Testis (tissue), 3 donors: Measurements from ENCODE around the gene AGR3. TPM values are rescaled to one million over a fixed set of nuclear protein-coding genes. Genes with fewer than 3 reads are reported as not detected.

Experiments
- DNase-seq: peaks from one replicate; pipeline ENCODE4 v3.0.0-alpha.2; 2019
- H3K27ac ChIP-seq, 2 donors: fragments of 200-600 bp; sonication (generic); one replicate each; pipeline ENCODE4 v1.5.1; 2019
- H3K27me3 ChIP-seq: fragments of 200-600 bp; sonication (generic); one replicate; pipeline ENCODE4 v1.5.1; 2019
- H3K36me3 ChIP-seq: fragments of 200-600 bp; sonication (generic); one replicate; pipeline ENCODE4 v1.5.1; 2017; ENCODE audit warnings: low read depth; ENCODE audit errors: missing control alignments
- H3K4me1 ChIP-seq: fragments of 200-600 bp; sonication (generic); one replicate; pipeline ENCODE4 v1.5.1; 2019
- H3K4me3 ChIP-seq, 2 donors: fragments of 200-600 bp; sonication (generic); one replicate each; pipeline ENCODE4 v1.5.1; 2017 to 2019
- H3K9me3 ChIP-seq: fragments of 200-600 bp; sonication (generic); one replicate; pipeline ENCODE4 v1.5.1; 2017
- POLR2A ChIP-seq: fragments of 450-650 bp; IDR thresholded peaks from one replicate; pipeline ENCODE4 v1.6.1; 2017; ENCODE audit warnings: antibody characterized with exemption, mild to moderate bottlenecking, moderate library complexity
- WGBS, 2 donors: methylation state at CpG; one replicate each; pipeline ENCODE4 v1.1.5; 2018; 5-methylcytosine and 5-hydroxymethylcytosine counted together
- intact Hi-C: fragments of 100-400 bp; cut with DNase I; formaldehyde crosslinking; loops from one replicate; pipeline ENCODE4 v1.15.1; 2023; ENCODE audit warnings: low total_unique reads
- polyA plus RNA-seq: library from polyadenylated mRNA; stranded (reverse); fragments of 350-450 nt; fragmentation: Illumina TruSeq; extraction: RNeasy Lipid Tissue Mini Kit (QIAGEN cat#74804); gene quantifications from one replicate; pipeline ENCODE4 v1.2.3, GENCODE V29; 2014; ENCODE audit warnings: low read depth, low replicate concordance; ENCODE audit not compliant: insufficient read depth
- total RNA-seq, 2 donors: library from RNA; depleted of rRNA; stranded (reverse); fragments of >200 nt; gene quantifications; one replicate each; pipeline ENCODE4 v1.2.3, GENCODE V29; 2016
- TF ChIP-seq, protein P1 (sequence below), 3 experiments: fragments of 450-650 bp in 2 of 3; fragments of 200-600 bp in 1 of 3; sonication (generic) in 1 of 3; IDR thresholded peaks; one replicate each; pipeline ENCODE4 v1.5.1; 2016 to 2019; ENCODE audit warnings: antibody characterized with exemption in 3 of 3, mild to moderate bottlenecking in 2 of 3, moderate library complexity in 1 of 3

The AGR3 gene
- total and polyA plus RNA-seq, 3 donors from 2014 or later: 2.0 TPM; not detected in 2

DNA sequence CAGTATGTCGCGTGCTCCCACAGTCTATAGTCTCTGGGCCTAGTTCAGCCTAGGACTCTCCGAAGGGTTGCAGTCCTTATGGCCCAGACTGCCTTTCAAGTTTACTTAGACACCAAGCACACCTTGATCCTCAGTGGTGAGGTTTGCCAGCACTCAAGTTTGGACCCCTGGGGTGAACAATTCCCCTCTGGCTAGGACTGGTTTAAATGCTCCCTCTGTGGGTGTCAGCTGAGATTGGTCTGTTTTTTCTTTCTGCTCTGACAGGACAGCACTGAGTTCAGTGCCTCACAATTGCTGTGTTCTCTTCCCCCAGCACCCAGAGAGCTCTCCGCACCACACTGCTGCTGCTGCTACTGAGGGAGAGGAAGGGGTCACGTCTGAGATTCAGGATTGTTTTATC lies 31.9 kb upstream of the AGR3 start:
- H3K27ac ChIP-seq: no peak overlapping the region
- H3K27me3 ChIP-seq: no peaks in the 10 kb centered on the region
- no peak for TF ChIP-seq POLR2A
- TF ChIP-seq, protein P1, sequence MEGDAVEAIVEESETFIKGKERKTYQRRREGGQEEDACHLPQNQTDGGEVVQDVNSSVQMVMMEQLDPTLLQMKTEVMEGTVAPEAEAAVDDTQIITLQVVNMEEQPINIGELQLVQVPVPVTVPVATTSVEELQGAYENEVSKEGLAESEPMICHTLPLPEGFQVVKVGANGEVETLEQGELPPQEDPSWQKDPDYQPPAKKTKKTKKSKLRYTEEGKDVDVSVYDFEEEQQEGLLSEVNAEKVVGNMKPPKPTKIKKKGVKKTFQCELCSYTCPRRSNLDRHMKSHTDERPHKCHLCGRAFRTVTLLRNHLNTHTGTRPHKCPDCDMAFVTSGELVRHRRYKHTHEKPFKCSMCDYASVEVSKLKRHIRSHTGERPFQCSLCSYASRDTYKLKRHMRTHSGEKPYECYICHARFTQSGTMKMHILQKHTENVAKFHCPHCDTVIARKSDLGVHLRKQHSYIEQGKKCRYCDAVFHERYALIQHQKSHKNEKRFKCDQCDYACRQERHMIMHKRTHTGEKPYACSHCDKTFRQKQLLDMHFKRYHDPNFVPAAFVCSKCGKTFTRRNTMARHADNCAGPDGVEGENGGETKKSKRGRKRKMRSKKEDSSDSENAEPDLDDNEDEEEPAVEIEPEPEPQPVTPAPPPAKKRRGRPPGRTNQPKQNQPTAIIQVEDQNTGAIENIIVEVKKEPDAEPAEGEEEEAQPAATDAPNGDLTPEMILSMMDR (IDR thresholded peaks at IDR 0.05): no peak
- no peak overlapping the region for H3K4me3 ChIP-seq
- H3K4me1 ChIP-seq: no peaks in the 10 kb centered on the region
- DNase-seq: no peak
- no peaks in the 10 kb centered on the region for H3K36me3 ChIP-seq
- 93 to 94% methylated on average over 5 of the region's 5 CpGs for WGBS, 2 donors
- intact Hi-C loops: no loop called here
- H3K9me3 ChIP-seq: no peaks in the 10 kb centered on the region

DNA sequence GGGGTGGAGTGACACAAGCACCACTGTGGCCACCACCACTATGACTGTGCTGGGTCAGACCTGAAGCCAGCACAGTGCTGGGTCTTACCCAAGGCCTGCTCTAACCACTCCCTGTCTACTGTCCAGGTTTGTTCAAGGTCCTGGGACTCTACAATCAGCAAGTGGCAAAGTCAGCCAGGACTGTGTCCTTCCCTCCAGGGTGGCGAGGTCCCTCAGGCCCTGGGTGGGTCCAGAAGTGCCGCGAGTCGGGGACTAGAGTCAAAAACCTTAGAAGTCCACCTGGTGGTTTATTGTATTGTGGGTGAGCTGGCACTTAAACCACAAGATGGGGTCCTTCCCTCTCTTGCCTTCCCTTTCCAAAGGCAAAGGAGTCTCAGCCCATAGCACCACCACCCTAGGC lies 30.8 kb upstream of the AGR3 start:
- WGBS, 2 donors: 99% methylated on average over 4 of the region's 4 CpGs; no CpG with 5 or more reads in 1 of the 2 donors
- Histone ChIP-seq H3K27me3 (no peaks in the 10 kb centered on the region), H3K36me3 (no peaks in the 10 kb centered on the region), H3K27ac (no peak overlapping the region), H3K4me3 (no peak overlapping the region), H3K9me3 (no peaks in the 10 kb centered on the region), H3K4me1 (no peaks in the 10 kb centered on the region)
- TF ChIP-seq, protein P1 (IDR thresholded peaks at IDR 0.05): no peak
- no peak for TF ChIP-seq POLR2A
- no peak for DNase-seq
- intact Hi-C loops: no loop called here

- 80 to 87% methylated on average over 3 of the region's 3 CpGs for WGBS, 2 donors
- no peaks in the 10 kb centered on the region for H3K9me3 ChIP-seq
- intact Hi-C loops: no loop called here
Observed at GRCh38 chr7:16908561-16908960, 26.8 kb upstream of the AGR3 start.

DNA sequence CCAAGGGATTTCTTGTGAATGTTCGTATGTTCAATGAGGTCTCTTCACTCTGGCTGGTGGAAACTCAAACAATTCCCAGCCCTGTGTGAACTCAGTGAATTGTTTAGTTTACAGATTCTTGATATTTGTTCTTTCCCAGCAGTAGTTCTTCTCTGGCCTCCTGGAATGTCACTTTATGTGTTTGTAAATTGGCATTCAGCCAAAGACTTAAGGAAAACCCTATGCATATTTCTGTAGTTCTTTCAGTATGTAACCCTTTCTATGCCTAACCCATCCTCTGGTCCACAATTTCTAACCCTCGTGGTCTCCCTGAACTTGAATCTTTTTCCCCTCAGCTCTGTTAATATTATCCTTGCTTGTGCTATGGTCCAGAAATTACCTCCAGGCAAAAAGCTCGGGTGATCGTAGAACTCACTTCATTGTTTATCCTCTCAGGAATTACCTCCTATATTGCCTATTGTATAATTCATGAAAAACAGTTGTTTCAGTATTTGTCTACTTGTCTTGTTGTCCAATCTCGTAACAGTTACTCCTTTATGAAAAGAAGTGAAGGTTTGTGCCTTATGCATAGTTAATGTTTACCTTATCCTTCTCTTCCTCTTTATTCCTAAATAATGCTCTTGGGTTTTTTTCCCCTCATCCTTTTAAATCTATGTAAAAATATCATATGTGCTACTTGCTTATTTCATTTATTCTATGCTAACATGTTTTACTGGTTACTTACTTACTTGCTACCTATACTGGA lies 23.7 kb upstream of the AGR3 start:
- intact Hi-C loops: no loop called here
- no peak overlapping the region for H3K27ac ChIP-seq
- DNase-seq: no peak

More at GRCh38 chr7:16908561-16908960, 26.8 kb upstream of the AGR3 start:
- no peaks in the 10 kb centered on the region for H3K36me3 ChIP-seq
- H3K27me3 ChIP-seq: no peaks in the 10 kb centered on the region
- no peaks in the 10 kb centered on the region for H3K4me1 ChIP-seq
- TF ChIP-seq POLR2A: no peak
- TF ChIP-seq, protein P1 (IDR thresholded peaks at IDR 0.05): no peak
- no peak overlapping the region for H3K4me3 ChIP-seq
- no peak for DNase-seq
- H3K27ac ChIP-seq: no peak overlapping the region

More for the DNA sequence above, 23.7 kb upstream of the AGR3 start:
- Histone ChIP-seq H3K4me3 (no peak overlapping the region), H3K4me1 (no peaks in the 10 kb centered on the region), H3K27me3 (no peaks in the 10 kb centered on the region), H3K36me3 (no peaks in the 10 kb centered on the region), H3K9me3 (no peaks in the 10 kb centered on the region)
- 85 to 87% methylated on average over 5 of the region's 5 CpGs for WGBS, 2 donors
- no peak for TF ChIP-seq POLR2A
- TF ChIP-seq, protein P1 (IDR thresholded peaks at IDR 0.05): no peak
